ENCODE measurements around the gene MRPS27.
A peak's percentile ranks its signal among the peaks of the same experiment; 100 is the strongest.

Gene MRPS27

DNA sequence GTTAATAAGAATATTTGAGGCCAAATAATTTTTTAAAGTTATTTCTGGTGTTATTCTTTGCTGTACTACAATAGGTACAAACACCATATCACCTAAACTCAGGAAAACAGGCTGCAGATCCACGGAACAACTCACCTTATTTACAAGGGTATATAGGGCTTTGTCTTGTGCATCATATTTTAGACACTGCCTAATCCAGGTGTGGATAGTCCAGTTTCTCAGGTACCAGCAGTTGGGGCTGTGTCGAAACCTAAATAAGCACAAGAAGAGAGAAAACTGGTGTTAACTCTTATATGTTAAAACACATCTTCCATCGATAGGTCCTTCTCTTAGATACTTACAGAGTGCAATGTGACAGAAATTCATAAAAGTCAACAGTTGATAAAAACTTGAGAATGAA lies 82.2 kb downstream of the MRPS27 start:
- DNase-seq (ENCODE audit: low spot score) = no peak
- TF ChIP-seq, protein P1, sequence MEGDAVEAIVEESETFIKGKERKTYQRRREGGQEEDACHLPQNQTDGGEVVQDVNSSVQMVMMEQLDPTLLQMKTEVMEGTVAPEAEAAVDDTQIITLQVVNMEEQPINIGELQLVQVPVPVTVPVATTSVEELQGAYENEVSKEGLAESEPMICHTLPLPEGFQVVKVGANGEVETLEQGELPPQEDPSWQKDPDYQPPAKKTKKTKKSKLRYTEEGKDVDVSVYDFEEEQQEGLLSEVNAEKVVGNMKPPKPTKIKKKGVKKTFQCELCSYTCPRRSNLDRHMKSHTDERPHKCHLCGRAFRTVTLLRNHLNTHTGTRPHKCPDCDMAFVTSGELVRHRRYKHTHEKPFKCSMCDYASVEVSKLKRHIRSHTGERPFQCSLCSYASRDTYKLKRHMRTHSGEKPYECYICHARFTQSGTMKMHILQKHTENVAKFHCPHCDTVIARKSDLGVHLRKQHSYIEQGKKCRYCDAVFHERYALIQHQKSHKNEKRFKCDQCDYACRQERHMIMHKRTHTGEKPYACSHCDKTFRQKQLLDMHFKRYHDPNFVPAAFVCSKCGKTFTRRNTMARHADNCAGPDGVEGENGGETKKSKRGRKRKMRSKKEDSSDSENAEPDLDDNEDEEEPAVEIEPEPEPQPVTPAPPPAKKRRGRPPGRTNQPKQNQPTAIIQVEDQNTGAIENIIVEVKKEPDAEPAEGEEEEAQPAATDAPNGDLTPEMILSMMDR (IDR thresholded peaks at IDR 0.05; ENCODE audit: borderline replicate concordance, control extremely low read depth, extremely low read depth, insufficient read depth, missing control alignments) = no peak
- in situ Hi-C loops (cut with MboI; ENCODE audit: low sequenced_read_pairs, unreplicated experiment) = no loop called here

DNA sequence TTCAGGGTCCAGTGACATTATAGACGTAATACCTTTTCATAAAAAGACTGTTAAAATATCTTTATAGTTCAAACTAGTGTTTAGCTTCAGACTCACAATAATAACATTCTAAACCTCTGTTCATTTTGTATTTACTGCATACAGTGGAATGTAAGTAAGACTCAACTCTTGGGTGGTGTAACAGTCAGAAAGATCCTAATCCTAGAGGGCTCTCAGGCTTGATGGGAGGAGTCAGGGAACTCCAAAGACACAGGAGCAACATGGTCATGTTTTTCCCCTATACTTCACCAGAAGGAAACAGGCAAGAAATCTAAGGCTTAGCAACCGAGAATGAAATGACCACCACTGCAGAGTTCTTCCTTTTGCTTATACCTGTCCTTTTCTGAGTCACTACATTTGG lies 82.6 kb downstream of the MRPS27 start:
- in situ Hi-C loops (cut with MboI; ENCODE audit: low sequenced_read_pairs, unreplicated experiment) = no loop called here
- TF ChIP-seq, protein P1 (IDR thresholded peaks at IDR 0.05; ENCODE audit: borderline replicate concordance, control extremely low read depth, extremely low read depth, insufficient read depth, missing control alignments) = no peak
- DNase-seq (ENCODE audit: low spot score) = no peak

DNA sequence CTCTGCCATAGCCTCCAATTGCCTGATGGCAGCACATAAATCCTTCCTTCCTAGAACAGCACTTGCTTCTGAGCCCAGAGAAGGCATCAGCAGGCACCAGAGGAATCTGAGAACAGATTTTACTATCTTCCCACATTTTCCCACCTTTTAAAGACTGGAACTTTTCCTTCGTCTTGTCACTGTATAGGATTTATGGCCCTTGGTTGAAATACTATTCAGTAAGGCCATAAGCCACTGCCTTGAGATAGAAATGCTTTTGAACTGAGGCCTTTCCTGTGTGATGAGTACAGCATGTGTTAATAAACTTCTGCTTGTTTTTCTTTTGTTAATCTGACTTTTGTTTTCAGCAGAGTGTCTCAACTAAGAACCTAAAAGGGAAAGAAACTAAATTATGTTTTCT lies 84.3 kb downstream of the MRPS27 start:
- no peak for DNase-seq (ENCODE audit: low spot score)
- in situ Hi-C loops (cut with MboI; ENCODE audit: low sequenced_read_pairs, unreplicated experiment) = no loop called here
- TF ChIP-seq, protein P1 (IDR thresholded peaks at IDR 0.05; ENCODE audit: borderline replicate concordance, control extremely low read depth, extremely low read depth, insufficient read depth, missing control alignments) = no peak

DNA sequence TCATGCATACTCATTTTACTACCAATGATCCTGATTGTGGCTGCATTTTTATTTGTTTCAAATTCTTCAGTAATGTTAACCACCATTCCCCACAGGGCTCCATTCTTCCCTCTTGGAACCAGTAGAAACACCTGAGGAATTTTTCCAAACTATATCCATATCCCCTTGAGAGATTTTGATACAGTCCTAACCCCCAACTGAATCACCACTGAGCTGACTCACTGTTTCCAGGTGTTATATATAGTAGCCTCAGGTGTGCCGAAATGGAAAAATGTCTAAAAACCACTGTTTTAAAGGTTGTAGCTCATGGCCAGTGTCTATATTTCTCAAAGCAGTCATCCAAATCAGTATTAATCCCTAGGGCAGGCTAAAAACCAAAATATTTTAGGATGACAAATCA lies 85.2 kb downstream of the MRPS27 start:
- no peak for DNase-seq (ENCODE audit: low spot score)
- in situ Hi-C loops (cut with MboI; ENCODE audit: low sequenced_read_pairs, unreplicated experiment) = no loop called here
- TF ChIP-seq, protein P1 (IDR thresholded peaks at IDR 0.05; ENCODE audit: borderline replicate concordance, control extremely low read depth, extremely low read depth, insufficient read depth, missing control alignments) = no peak

DNA sequence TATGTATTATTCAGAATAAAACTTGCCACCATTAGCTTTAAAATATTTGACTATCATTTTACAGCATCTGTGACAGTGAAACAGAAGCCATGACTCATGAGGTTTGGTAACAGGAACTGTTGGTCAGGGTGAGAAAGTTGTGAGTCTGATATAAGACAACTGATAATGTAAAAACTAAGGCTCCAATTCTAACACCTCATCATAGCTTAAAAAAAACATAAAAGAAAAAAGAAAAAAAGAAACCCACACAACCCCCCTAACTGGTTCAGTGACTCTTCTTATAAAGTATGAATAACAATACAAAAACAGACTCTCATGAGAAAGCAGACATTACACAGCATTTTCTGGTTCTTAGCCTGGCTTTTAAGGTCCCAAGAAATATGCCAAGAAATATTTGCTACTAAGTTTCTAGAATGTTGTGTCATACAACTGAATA lies 85.8 kb downstream of the MRPS27 start:
- TF ChIP-seq, protein P1 (IDR thresholded peaks at IDR 0.05; ENCODE audit: borderline replicate concordance, control extremely low read depth, extremely low read depth, insufficient read depth, missing control alignments) = no peak
- peak; percentile 43 for DNase-seq (ENCODE audit: low spot score)
- in situ Hi-C loops (cut with MboI; ENCODE audit: low sequenced_read_pairs, unreplicated experiment) = no loop called here

DNA sequence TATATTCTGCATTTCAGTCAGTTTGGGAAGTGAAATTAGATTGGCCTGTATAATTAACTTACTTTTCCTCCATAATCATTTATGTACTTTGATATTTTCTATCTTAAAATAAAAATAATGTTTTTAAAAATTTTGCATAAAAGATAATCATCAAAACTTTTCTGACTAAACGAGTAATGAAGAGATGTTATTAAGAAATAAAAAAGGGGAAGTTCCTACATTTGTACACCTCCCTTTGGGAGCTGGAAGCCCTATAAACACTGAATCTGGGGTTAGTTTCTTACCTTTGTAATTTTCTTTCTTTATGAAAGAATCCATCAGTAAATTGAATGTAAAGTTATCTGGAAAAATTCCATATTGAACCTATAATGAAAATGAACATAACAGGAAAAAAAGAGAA lies 86.2 kb downstream of the MRPS27 start:
- DNase-seq (ENCODE audit: low spot score) = no peak
- in situ Hi-C loops (cut with MboI; ENCODE audit: low sequenced_read_pairs, unreplicated experiment) = no loop called here
- TF ChIP-seq, protein P1 (IDR thresholded peaks at IDR 0.05; ENCODE audit: borderline replicate concordance, control extremely low read depth, extremely low read depth, insufficient read depth, missing control alignments) = no peak

DNA sequence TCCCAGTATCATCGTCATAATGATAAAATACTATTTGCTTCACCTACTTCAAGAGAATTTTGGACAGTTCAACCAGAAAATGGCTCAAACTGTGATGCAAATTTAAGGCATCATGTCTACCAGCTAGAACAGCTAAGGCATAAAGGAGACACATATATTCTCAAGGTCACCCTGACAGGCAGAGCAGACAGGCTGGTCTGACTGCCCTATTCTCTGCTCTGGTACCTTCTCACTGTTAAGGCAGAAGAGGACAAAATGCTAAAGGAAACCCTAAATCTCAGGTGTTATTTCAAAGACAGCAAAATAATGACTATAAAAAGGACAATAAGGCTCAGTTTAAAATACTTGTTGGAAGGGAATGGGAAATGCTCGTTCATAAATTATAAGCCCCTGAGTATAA lies 87.2 kb downstream of the MRPS27 start:
- TF ChIP-seq, protein P1 (IDR thresholded peaks at IDR 0.05; ENCODE audit: borderline replicate concordance, control extremely low read depth, extremely low read depth, insufficient read depth, missing control alignments) = no peak
- in situ Hi-C loops (cut with MboI; ENCODE audit: low sequenced_read_pairs, unreplicated experiment) = no loop called here
- DNase-seq (ENCODE audit: low spot score) = no peak

Data from GM13976 (cell line).